Fibroblast of lung (primary cell): ENCODE measurements around the gene RGS10. TPM values are rescaled to one million over a fixed set of nuclear protein-coding genes. Genes with fewer than 3 reads are reported as not detected.
"Not testable (repeated sequence)": the region's sequence is repeated elsewhere in the genome, so short reads cannot be mapped to it uniquely, and the experiment has no call there.

Experiments used
- DNase-seq, 2 donors: peaks; one replicate each; pipeline versions ENCODE4 v3.0.0 to v3.0.0-alpha.2; 2010; ENCODE audit warnings: low read depth in 2 of 2
- H2AFZ ChIP-seq: 2 replicates; pipeline ENCODE4 v1.5.1; 2012; ENCODE audit warnings: low read length, control low read depth, inconsistent platforms
- H3K27ac ChIP-seq: 2 replicates; pipeline ENCODE4 v1.5.1; 2011; ENCODE audit warnings: low read length, control low read depth; ENCODE audit not compliant: insufficient read depth
- H3K27me3 ChIP-seq: 2 replicates; pipeline ENCODE4 v1.5.1; 2011; ENCODE audit warnings: mild to moderate bottlenecking, low read length; ENCODE audit not compliant: control insufficient read depth, insufficient read depth
- H3K36me3 ChIP-seq: 2 replicates; pipeline ENCODE4 v1.5.1; 2011; ENCODE audit warnings: low read length; ENCODE audit not compliant: control insufficient read depth, insufficient read depth
- H3K4me1 ChIP-seq: 2 replicates; pipeline ENCODE4 v1.5.1; 2011; ENCODE audit warnings: low read length; ENCODE audit not compliant: control insufficient read depth, insufficient read depth; ENCODE audit errors: extremely low read depth
- H3K4me2 ChIP-seq: 2 replicates; pipeline ENCODE4 v1.5.1; 2011; ENCODE audit warnings: low read length, control low read depth; ENCODE audit not compliant: insufficient read depth; ENCODE audit errors: extremely low read depth
- H3K4me3 ChIP-seq, 4 experiments: fragments of 200-600 bp in 1 of 4; sonication (generic) in 1 of 4; replicated peaks in 1 of 4; 2 replicates each; pipeline ENCODE4 v1.5.1; 2011 to 2016; ENCODE audit warnings: low read length in 4 of 4, low read depth in 3 of 4, mild to moderate bottlenecking in 3 of 4, control low read depth in 2 of 4, inconsistent platforms in 1 of 4, mixed read lengths in 1 of 4; ENCODE audit not compliant: insufficient read depth in 1 of 4; ENCODE audit errors: control extremely low read depth in 1 of 4
- H3K79me2 ChIP-seq: 2 replicates; pipeline ENCODE4 v1.5.1; 2012; ENCODE audit warnings: mild to moderate bottlenecking, low read length, inconsistent platforms; ENCODE audit not compliant: control insufficient read depth, insufficient read depth
- H3K9ac ChIP-seq: 2 replicates; pipeline ENCODE4 v1.5.1; 2011; ENCODE audit warnings: mild to moderate bottlenecking, low read length, control low read depth; ENCODE audit not compliant: insufficient read depth
- H3K9me3 ChIP-seq: 2 replicates; pipeline ENCODE4 v1.5.1; 2012; ENCODE audit warnings: low read depth, low read length; ENCODE audit not compliant: control insufficient read depth, insufficient read depth
- H4K20me1 ChIP-seq: 2 replicates; pipeline ENCODE4 v1.5.1; 2011; ENCODE audit warnings: low read length; ENCODE audit not compliant: control insufficient read depth, insufficient read depth; ENCODE audit errors: extremely low read depth
- EZH2 ChIP-seq: IDR thresholded peaks from 2 replicates; pipeline ENCODE4 v1.5.1; 2012; ENCODE audit warnings: low read length, control low read depth, mild to moderate bottlenecking; ENCODE audit errors: missing control alignments
- polyA plus RNA-seq, 2 donors: library from polyadenylated mRNA; depleted of rRNA in 1 of 2; stranded (reverse) in 1 of 2; unstranded in 1 of 2; fragments of >200 nt; gene quantifications; 2 replicates each; pipeline ENCODE4 v1.2.1, GENCODE V29; 2011 to 2012; ENCODE audit warnings: missing spikeins in 1 of 2
- total RNA-seq: library from RNA; depleted of rRNA; stranded (reverse); fragments of >200 nt; gene quantifications from 2 replicates; pipeline ENCODE4 v1.2.1, GENCODE V29; 2014
- TF ChIP-seq, protein P1 (sequence below), 2 donors: IDR thresholded peaks in 1 of 2; conservative IDR thresholded peaks in 1 of 2; 1 replicate in 1 of 2; 2 replicates in 1 of 2; pipeline ENCODE4 v1.5.1; 2011 to 2012; ENCODE audit warnings: low read length in 2 of 2, control low read depth in 1 of 2, inconsistent platforms in 1 of 2, low read depth in 1 of 2, mild to moderate bottlenecking in 1 of 2

The RGS10 gene
- total and polyA plus RNA-seq, 2 donors (not counting 1 experiment from before 2014, with no cell fraction given) = 50.9 to 103 TPM

DNA sequence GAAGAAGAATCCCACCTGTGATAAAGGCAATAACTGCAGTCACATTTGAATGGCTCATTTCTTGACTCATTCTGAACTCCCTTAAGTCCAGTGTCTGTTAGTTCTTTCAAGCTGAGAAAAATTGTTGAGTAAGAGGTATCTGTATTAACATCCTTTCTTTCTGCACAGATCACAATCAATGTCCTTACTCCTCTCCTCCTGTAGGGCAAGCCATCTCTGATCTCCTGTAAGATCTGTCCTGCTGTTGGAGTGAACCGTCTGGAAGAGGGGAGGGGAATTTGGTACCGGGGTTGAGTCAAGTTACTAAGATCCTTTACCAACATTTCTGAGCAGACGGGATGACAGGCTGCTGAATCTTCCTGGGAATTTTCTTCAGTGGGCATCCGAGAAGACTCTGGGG lies 19.6 kb upstream of the RGS10 start:
- Histone ChIP-seq H3K9ac (no peak overlapping the region), H3K9me3 (no peaks in the 10 kb centered on the region), H2AFZ (no peak overlapping the region), H3K27me3 (no peaks in the 10 kb centered on the region), H3K36me3 (no peaks in the 10 kb centered on the region), H4K20me1 (no peaks in the 10 kb centered on the region), H3K4me3 (no peak overlapping the region), H3K79me2 (no peaks in the 10 kb centered on the region), H3K4me1 (no peaks in the 10 kb centered on the region), H3K27ac (no peak overlapping the region), H3K4me2 (no peak overlapping the region)
- no peak for TF ChIP-seq EZH2
- TF ChIP-seq, protein P1, sequence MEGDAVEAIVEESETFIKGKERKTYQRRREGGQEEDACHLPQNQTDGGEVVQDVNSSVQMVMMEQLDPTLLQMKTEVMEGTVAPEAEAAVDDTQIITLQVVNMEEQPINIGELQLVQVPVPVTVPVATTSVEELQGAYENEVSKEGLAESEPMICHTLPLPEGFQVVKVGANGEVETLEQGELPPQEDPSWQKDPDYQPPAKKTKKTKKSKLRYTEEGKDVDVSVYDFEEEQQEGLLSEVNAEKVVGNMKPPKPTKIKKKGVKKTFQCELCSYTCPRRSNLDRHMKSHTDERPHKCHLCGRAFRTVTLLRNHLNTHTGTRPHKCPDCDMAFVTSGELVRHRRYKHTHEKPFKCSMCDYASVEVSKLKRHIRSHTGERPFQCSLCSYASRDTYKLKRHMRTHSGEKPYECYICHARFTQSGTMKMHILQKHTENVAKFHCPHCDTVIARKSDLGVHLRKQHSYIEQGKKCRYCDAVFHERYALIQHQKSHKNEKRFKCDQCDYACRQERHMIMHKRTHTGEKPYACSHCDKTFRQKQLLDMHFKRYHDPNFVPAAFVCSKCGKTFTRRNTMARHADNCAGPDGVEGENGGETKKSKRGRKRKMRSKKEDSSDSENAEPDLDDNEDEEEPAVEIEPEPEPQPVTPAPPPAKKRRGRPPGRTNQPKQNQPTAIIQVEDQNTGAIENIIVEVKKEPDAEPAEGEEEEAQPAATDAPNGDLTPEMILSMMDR (conservative IDR thresholded peaks at IDR 0.05 in 1 of 2, IDR thresholded peaks at IDR 0.05 in 1 of 2; ENCODE audit: low read depth in 1 of 2, low read length in 2 of 2) = no peak
- no peak for DNase-seq

DNA sequence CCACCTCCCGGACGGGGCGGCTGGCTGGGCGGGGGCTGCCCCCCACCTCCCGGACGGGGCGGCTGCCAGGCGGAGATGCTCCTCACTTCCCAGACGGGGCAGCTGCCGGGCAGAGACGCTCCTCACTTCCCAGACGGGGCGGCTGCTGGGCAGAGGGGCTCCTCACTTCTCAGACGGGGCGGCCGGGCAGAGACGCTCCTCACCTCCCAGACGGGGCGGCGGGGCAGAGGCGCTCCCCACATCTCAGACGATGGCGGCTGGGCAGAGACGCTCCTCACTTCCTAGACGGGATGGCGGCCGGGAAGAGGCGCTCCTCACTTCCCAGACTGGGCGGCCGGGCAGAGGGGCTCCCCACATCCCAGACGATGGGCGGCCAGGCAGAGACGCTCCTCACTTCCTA lies 17.0 kb upstream of the RGS10 start:
- H2AFZ ChIP-seq, H4K20me1 ChIP-seq, H3K79me2 ChIP-seq, H3K27ac ChIP-seq, H3K36me3 ChIP-seq, H3K4me3 ChIP-seq, DNase-seq, H3K9ac ChIP-seq, H3K4me2 ChIP-seq, H3K27me3 ChIP-seq, H3K4me1 ChIP-seq, H3K9me3 ChIP-seq: not testable (repeated sequence)

DNA sequence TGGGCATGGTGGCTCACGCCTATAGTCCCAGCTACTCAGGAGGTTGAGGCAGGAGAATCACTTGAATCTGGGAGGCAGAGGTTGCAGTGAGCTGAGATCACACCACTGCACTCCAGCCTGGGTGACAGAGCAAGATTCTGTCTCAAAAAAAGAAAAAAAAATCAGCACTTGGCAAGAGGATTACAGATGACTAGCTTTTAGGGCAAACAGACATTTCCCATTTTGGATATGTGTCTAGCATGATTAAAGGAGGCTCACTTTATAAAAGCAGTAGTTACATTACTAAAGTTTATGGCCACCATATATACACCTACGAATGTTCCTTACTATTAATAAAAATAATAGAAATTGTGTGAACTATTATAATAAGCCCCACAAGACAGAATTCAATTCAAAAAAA lies 13.6 kb upstream of the RGS10 start:
- not testable (repeated sequence) for H3K27me3 ChIP-seq, H3K4me1 ChIP-seq, H3K9me3 ChIP-seq, H3K79me2 ChIP-seq, H3K4me2 ChIP-seq, H3K4me3 ChIP-seq, DNase-seq, H3K9ac ChIP-seq, H3K36me3 ChIP-seq, H3K27ac ChIP-seq, H4K20me1 ChIP-seq, H2AFZ ChIP-seq

DNA sequence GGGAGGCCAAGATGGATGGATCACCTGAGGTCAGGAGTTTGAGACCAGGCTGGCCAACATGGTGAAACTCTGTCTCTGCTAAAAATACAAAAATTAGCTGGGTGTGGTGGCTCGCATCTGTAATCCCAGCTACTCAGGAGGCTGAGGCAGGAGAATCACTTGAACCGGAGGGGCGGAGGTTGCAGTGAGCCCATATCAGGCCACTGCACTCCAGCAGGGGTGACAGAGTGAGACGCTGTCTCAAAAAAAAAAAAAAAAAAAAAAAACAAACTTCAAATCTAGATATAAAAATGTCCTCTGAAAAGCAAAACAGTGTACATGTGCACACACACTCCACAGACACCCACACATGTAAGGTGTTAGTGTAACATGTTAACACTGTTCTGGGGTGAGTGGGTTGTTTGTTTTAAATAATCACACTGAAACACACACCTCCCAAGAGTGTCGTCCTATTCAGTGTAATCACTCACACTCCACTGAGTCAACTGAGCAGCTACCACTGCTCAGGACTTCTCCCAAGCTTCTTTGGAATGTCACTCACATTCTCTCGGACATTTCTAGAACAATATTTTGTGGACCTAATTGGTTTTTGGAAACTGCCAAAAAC lies 12.8 kb upstream of the RGS10 start:
- H3K9me3 ChIP-seq = no peaks in the 10 kb centered on the region
- no peaks in the 10 kb centered on the region for H4K20me1 ChIP-seq
- no peak overlapping the region for H3K9ac ChIP-seq
- no peak overlapping the region for H3K27ac ChIP-seq
- no peak overlapping the region for H3K4me2 ChIP-seq
- no peak overlapping the region for H3K4me3 ChIP-seq
- H3K4me1 ChIP-seq = no peaks in the 10 kb centered on the region
- no peaks in the 10 kb centered on the region for H3K79me2 ChIP-seq
- DNase-seq = no peak
- no peaks in the 10 kb centered on the region for H3K27me3 ChIP-seq
- TF ChIP-seq, protein P1 (conservative IDR thresholded peaks at IDR 0.05 in 1 of 2, IDR thresholded peaks at IDR 0.05 in 1 of 2; ENCODE audit: low read depth in 1 of 2, low read length in 2 of 2) = no peak
- TF ChIP-seq EZH2 = no peak
- no peak overlapping the region for H2AFZ ChIP-seq
- no peaks in the 10 kb centered on the region for H3K36me3 ChIP-seq
